K562 (cell line): ENCODE measurements around the gene SMG7. TPM values are rescaled to one million over a fixed set of nuclear protein-coding genes. Genes with fewer than 3 reads are reported as not detected.

Source experiments
- ATAC-seq: fragments of 200-7000 bp; cut with Tn5 transposase; 3 replicates; pipeline ENCODE4 v1.9.1; 2020; ENCODE audit warnings: moderate library complexity
- BruUV-seq: library from RNA; stranded (reverse); fragments of 400-500 nt; replicated peaks from 2 replicates; lab custom pipeline; 2021; lab: Mats Ljungman, UMichigan
- CTCF ChIA-PET: fragments of 300-600 bp; formaldehyde crosslinking; extraction: SDS; loops from one replicate; lab custom pipeline; 2021; ENCODE audit warnings: low intra/inter-chr PET ratio; lab: Yijun Ruan, JAX
- POLR2A ChIA-PET: fragments of 300-600, 350-650 bp; sonication (Branson Sonifier 250); formaldehyde crosslinking; extraction: SDS; loops from one replicate; lab custom pipeline; 2021; ENCODE audit warnings: antibody characterized with exemption, inconsistent platforms; lab: Yijun Ruan, JAX
- DNase-seq, 4 experiments: peaks; one replicate each; pipeline versions ENCODE4 v3.0.0 to v3.0.0-alpha.2; 2011 to 2018; ENCODE audit warnings: low spot score in 3 of 4, mixed read lengths in 3 of 4; ENCODE audit errors: extremely low read depth in 1 of 4
- FAIRE-seq: peaks from 2 replicates; lab custom pipeline; 2011; peaks lifted over from hg19 to GRCh38; lab: Jason Lieb, UNC
- H2AFZ ChIP-seq: 2 replicates; pipeline ENCODE4 v1.6.0; 2011; ENCODE audit warnings: low read depth, low read length, control low read depth, inconsistent platforms
- H3K27ac ChIP-seq: fragments of 200-600 bp; 3 replicates; pipeline ENCODE4 v1.8.0; 2011; ENCODE audit warnings: low read depth, mild to moderate bottlenecking, control low read depth, inconsistent platforms, low read length, moderate library complexity, mixed read lengths; ENCODE audit errors: extremely low read depth
- H3K27me3 ChIP-seq, 2 experiments: fragments of 300-600 bp in 1 of 2; 2 replicates in 1 of 2; 3 replicates in 1 of 2; pipeline versions ENCODE4 v1.6.0 to v1.8.0; 2011; ENCODE audit warnings: inconsistent platforms in 2 of 2, low read length in 2 of 2, mild to moderate bottlenecking in 1 of 2, mixed read lengths in 1 of 2, moderate library complexity in 1 of 2; ENCODE audit not compliant: control insufficient read depth in 2 of 2, insufficient read depth in 2 of 2
- H3K36me3 ChIP-seq: fragments of 300-600 bp; 3 replicates; pipeline ENCODE4 v1.8.0; 2011; ENCODE audit warnings: mild to moderate bottlenecking, low read length, inconsistent platforms; ENCODE audit not compliant: control insufficient read depth, insufficient read depth
- H3K4me1 ChIP-seq, 2 experiments: fragments of 200-600 bp in 1 of 2; replicated peaks in 1 of 2; 2 replicates in 1 of 2; 3 replicates in 1 of 2; pipeline versions ENCODE4 v1.5.1 to v1.8.0; 2011; ENCODE audit warnings: inconsistent platforms in 2 of 2, low read length in 2 of 2, mild to moderate bottlenecking in 1 of 2, mixed read lengths in 1 of 2, moderate library complexity in 1 of 2; ENCODE audit not compliant: control insufficient read depth in 2 of 2, insufficient read depth in 2 of 2
- H3K4me2 ChIP-seq: 2 replicates; pipeline ENCODE4 v1.6.1; 2011; ENCODE audit warnings: low read length, control low read depth, inconsistent platforms, mixed read lengths; ENCODE audit not compliant: insufficient read depth
- H3K4me3 ChIP-seq: fragments of 200-600 bp; sonication (generic), shearing (Covaris generic); 2 replicates; pipeline ENCODE4 v1.5.1; 2016; ENCODE audit warnings: control low read depth, inconsistent platforms
- H3K79me2 ChIP-seq: fragments of 200-600 bp; 3 replicates; pipeline ENCODE4 v1.8.0; 2011; ENCODE audit warnings: low read length, inconsistent platforms; ENCODE audit not compliant: control insufficient read depth, insufficient read depth
- H3K9ac ChIP-seq, 2 experiments: 2 replicates each; pipeline versions ENCODE4 v1.6.0 to v1.6.1; 2011; ENCODE audit warnings: low read depth in 2 of 2, low read length in 2 of 2, control low read depth in 1 of 2, inconsistent platforms in 1 of 2, mild to moderate bottlenecking in 1 of 2, mixed read lengths in 1 of 2; ENCODE audit not compliant: insufficient read depth in 1 of 2
- H3K9me1 ChIP-seq: one replicate; pipeline ENCODE4 v1.6.0; 2011; ENCODE audit warnings: inconsistent platforms, mild to moderate bottlenecking, low read length, moderate library complexity; ENCODE audit not compliant: control insufficient read depth, insufficient read depth
- H3K9me3 ChIP-seq: replicated peaks from 2 replicates; pipeline ENCODE4 v1.5.1; 2011; ENCODE audit warnings: low read depth, low read length, inconsistent platforms; ENCODE audit not compliant: control insufficient read depth, insufficient read depth
- H4K20me1 ChIP-seq: replicated peaks from 2 replicates; pipeline ENCODE4 v1.6.1; 2011; ENCODE audit warnings: low read length, inconsistent platforms, mixed read lengths; ENCODE audit not compliant: control insufficient read depth, insufficient read depth
- FIP1L1 ChIP-seq: fragments of 200-400 bp; formaldehyde crosslinking; IDR thresholded peaks from 2 replicates; pipeline ENCODE4 v1.6.1; 2018; ENCODE audit warnings: mild to moderate bottlenecking, low read depth, low read length; ENCODE audit not compliant: poor library complexity, severe bottlenecking
- PATZ1 ChIP-seq: fragments of 250-450 bp; sonication (Bioruptor Pico); IDR thresholded peaks from 2 replicates; pipeline ENCODE4 v1.5.0; 2020; ENCODE audit warnings: mild to moderate bottlenecking, borderline replicate concordance
- PCBP2 ChIP-seq: fragments of 200-400 bp; formaldehyde crosslinking; IDR thresholded peaks from 2 replicates; pipeline ENCODE4 v1.6.1; 2018; ENCODE audit warnings: low read length, low read depth, mild to moderate bottlenecking, moderate library complexity; ENCODE audit not compliant: poor library complexity, severe bottlenecking
- ZKSCAN1 ChIP-seq: fragments of 150-350 bp; IDR thresholded peaks from 2 replicates; pipeline ENCODE4 v1.6.1; 2016; ENCODE audit warnings: low read depth, low read length
- WGBS: fragments of 100-300 bp; shearing (Covaris generic); methylation state at CpG from one replicate; pipeline ENCODE4 v1.1.6; 2016; ENCODE audit warnings: low coverage, mixed read lengths; ENCODE audit not compliant: insufficient coverage; ENCODE audit errors: missing lambda C conversion rate; 5-methylcytosine and 5-hydroxymethylcytosine counted together
- in situ Hi-C: fragments of 300-500 bp; cut with MboI; formaldehyde crosslinking; loops from 4 replicates; pipeline ENCODE4 v1.15.0; 2018; ENCODE audit warnings: inconsistent platforms, mixed read lengths
- intact Hi-C: fragments of 100-400 bp; cut with micrococcal nuclease; formaldehyde crosslinking; loops from 2 replicates; pipeline ENCODE4 v1.14.2; 2022
- polyA plus RNA-seq, 8 experiments: library from polyadenylated mRNA; depleted of rRNA in 4 of 8; stranded (reverse) in 5 of 8; unstranded in 3 of 8; fragments of >200 nt; fragmentation: Nextera tagmentation in 2 of 8; fragmentation: Illumina TruSeq in 1 of 8; extraction: Ambion mirVana in 2 of 8; extraction: Trizol in 1 of 8; gene quantifications; 2 replicates each; pipeline versions ENCODE4 v1.2.1 to v1.2.3, GENCODE V29; 2011 to 2014; ENCODE audit warnings: inconsistent platforms in 1 of 8, missing spikeins in 1 of 8
- total RNA-seq, 7 experiments: library from RNA; depleted of rRNA in 6 of 7; stranded (reverse); fragments of >200 nt in 6 of 7; fragmentation: Illumina TruSeq in 2 of 7; extraction: Trizol in 2 of 7; gene quantifications; 2 replicates each; pipeline versions ENCODE4 v1.2.1 to v1.2.3, GENCODE V29; 2011 to 2021; ENCODE audit warnings: low replicate concordance in 1 of 7

The SMG7 gene
- total and polyA plus RNA-seq, 9 of the 15 experiments (the other 6 are each of a cell fraction or from before 2014, with no cell fraction given), result 12.4 to 74.6 (median 29.0) TPM

DNA sequence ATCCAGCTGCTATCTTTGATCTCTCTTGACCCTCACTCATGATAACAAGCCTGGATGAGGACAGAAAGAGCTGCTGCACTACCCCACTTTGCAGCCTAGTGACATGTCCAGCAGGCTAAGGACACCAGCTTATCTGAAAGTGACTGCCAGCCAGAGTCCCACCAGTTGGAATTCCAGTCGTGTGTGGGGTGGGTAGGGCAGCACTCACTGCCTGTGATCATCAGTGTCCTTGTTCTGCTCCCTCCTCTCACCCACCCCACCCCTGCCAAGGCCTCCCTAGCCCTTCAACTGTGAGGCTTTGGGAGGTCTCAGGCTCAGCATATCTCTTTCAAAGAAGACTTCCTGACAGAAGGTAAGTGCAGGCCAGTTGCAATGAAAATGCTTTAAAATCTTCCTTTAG is 38.6 kb upstream of the SMG7 start:
- H3K36me3 ChIP-seq, result no peaks in the 10 kb centered on the region
- 0 out of 2 replicates have a peak, but pooled peaks cover 4% of the 10 kb centered on the region for H4K20me1 ChIP-seq
- no peak overlapping the region for H3K4me2 ChIP-seq
- intact Hi-C loops (no loop called here), in situ Hi-C loops (no loop called here)
- no peaks in the 10 kb centered on the region for H3K79me2 ChIP-seq
- no peak overlapping the region for H2AFZ ChIP-seq
- no peaks in the 10 kb centered on the region for H3K9me3 ChIP-seq
- TF ChIP-seq ZKSCAN1 (no peak), PCBP2 (no peak), FIP1L1 (no peak), PATZ1 (CRISPR knock-in tag) (no peak)
- H3K9ac ChIP-seq, result no peak overlapping the region
- no TSS peak for BruUV-seq
- ChIA-PET CTCF (no interaction called here), POLR2A (no interaction called here)
- H3K4me3 ChIP-seq, result no peak overlapping the region
- no peak overlapping the region for H3K27ac ChIP-seq
- FAIRE-seq (no peak), DNase-seq (no peak), ATAC-seq (no peak)
- 0% methylated on average over 1 of the region's 1 CpG for WGBS
- no peaks in the 10 kb centered on the region for H3K4me1 ChIP-seq
- no peaks in the 10 kb centered on the region for H3K9me1 ChIP-seq
- H3K27me3 ChIP-seq, result peaks cover 8 to 16% of the 10 kb centered on the region in 2 experiments; a peak in 4 of 5 replicates
